K562 (cell line): Measurements from ENCODE around the gene BICC1. TPM values are rescaled to one million over a fixed set of nuclear protein-coding genes. Genes with fewer than 3 reads are reported as not detected.

ENCODE experiments used
- ATAC-seq: fragments of 200-7000 bp; cut with Tn5 transposase; 3 replicates; pipeline ENCODE4 v1.9.1; 2020; ENCODE audit warnings: moderate library complexity
- BruUV-seq: library from RNA; stranded (reverse); fragments of 400-500 nt; replicated peaks from 2 replicates; lab custom pipeline; 2021; lab: Mats Ljungman, UMichigan
- CTCF ChIA-PET: fragments of 300-600 bp; formaldehyde crosslinking; extraction: SDS; loops from one replicate; lab custom pipeline; 2021; ENCODE audit warnings: low intra/inter-chr PET ratio; lab: Yijun Ruan, JAX
- POLR2A ChIA-PET: fragments of 300-600, 350-650 bp; sonication (Branson Sonifier 250); formaldehyde crosslinking; extraction: SDS; loops from one replicate; lab custom pipeline; 2021; ENCODE audit warnings: antibody characterized with exemption, inconsistent platforms; lab: Yijun Ruan, JAX
- DNase-seq, 4 experiments: peaks; one replicate each; pipeline versions ENCODE4 v3.0.0 to v3.0.0-alpha.2; 2011 to 2018; ENCODE audit warnings: low spot score in 3 of 4, mixed read lengths in 3 of 4; ENCODE audit errors: extremely low read depth in 1 of 4
- FAIRE-seq: peaks from 2 replicates; lab custom pipeline; 2011; peaks lifted over from hg19 to GRCh38; lab: Jason Lieb, UNC
- H2AFZ ChIP-seq: 2 replicates; pipeline ENCODE4 v1.6.0; 2011; ENCODE audit warnings: low read depth, low read length, control low read depth, inconsistent platforms
- H3K27ac ChIP-seq: fragments of 200-600 bp; 3 replicates; pipeline ENCODE4 v1.8.0; 2011; ENCODE audit warnings: low read depth, mild to moderate bottlenecking, control low read depth, inconsistent platforms, low read length, moderate library complexity, mixed read lengths; ENCODE audit errors: extremely low read depth
- H3K27me3 ChIP-seq, 2 experiments: fragments of 300-600 bp in 1 of 2; 2 replicates in 1 of 2; 3 replicates in 1 of 2; pipeline versions ENCODE4 v1.6.0 to v1.8.0; 2011; ENCODE audit warnings: inconsistent platforms in 2 of 2, low read length in 2 of 2, mild to moderate bottlenecking in 1 of 2, mixed read lengths in 1 of 2, moderate library complexity in 1 of 2; ENCODE audit not compliant: control insufficient read depth in 2 of 2, insufficient read depth in 2 of 2
- H3K36me3 ChIP-seq: fragments of 300-600 bp; 3 replicates; pipeline ENCODE4 v1.8.0; 2011; ENCODE audit warnings: mild to moderate bottlenecking, low read length, inconsistent platforms; ENCODE audit not compliant: control insufficient read depth, insufficient read depth
- H3K4me1 ChIP-seq, 2 experiments: fragments of 200-600 bp in 1 of 2; replicated peaks in 1 of 2; 2 replicates in 1 of 2; 3 replicates in 1 of 2; pipeline versions ENCODE4 v1.5.1 to v1.8.0; 2011; ENCODE audit warnings: inconsistent platforms in 2 of 2, low read length in 2 of 2, mild to moderate bottlenecking in 1 of 2, mixed read lengths in 1 of 2, moderate library complexity in 1 of 2; ENCODE audit not compliant: control insufficient read depth in 2 of 2, insufficient read depth in 2 of 2
- H3K4me2 ChIP-seq: 2 replicates; pipeline ENCODE4 v1.6.1; 2011; ENCODE audit warnings: low read length, control low read depth, inconsistent platforms, mixed read lengths; ENCODE audit not compliant: insufficient read depth
- H3K4me3 ChIP-seq: fragments of 200-600 bp; sonication (generic), shearing (Covaris generic); 2 replicates; pipeline ENCODE4 v1.5.1; 2016; ENCODE audit warnings: control low read depth, inconsistent platforms
- H3K79me2 ChIP-seq: fragments of 200-600 bp; 3 replicates; pipeline ENCODE4 v1.8.0; 2011; ENCODE audit warnings: low read length, inconsistent platforms; ENCODE audit not compliant: control insufficient read depth, insufficient read depth
- H3K9ac ChIP-seq, 2 experiments: 2 replicates each; pipeline versions ENCODE4 v1.6.0 to v1.6.1; 2011; ENCODE audit warnings: low read depth in 2 of 2, low read length in 2 of 2, control low read depth in 1 of 2, inconsistent platforms in 1 of 2, mild to moderate bottlenecking in 1 of 2, mixed read lengths in 1 of 2; ENCODE audit not compliant: insufficient read depth in 1 of 2
- H3K9me1 ChIP-seq: one replicate; pipeline ENCODE4 v1.6.0; 2011; ENCODE audit warnings: inconsistent platforms, mild to moderate bottlenecking, low read length, moderate library complexity; ENCODE audit not compliant: control insufficient read depth, insufficient read depth
- H3K9me3 ChIP-seq: replicated peaks from 2 replicates; pipeline ENCODE4 v1.5.1; 2011; ENCODE audit warnings: low read depth, low read length, inconsistent platforms; ENCODE audit not compliant: control insufficient read depth, insufficient read depth
- H4K20me1 ChIP-seq: replicated peaks from 2 replicates; pipeline ENCODE4 v1.6.1; 2011; ENCODE audit warnings: low read length, inconsistent platforms, mixed read lengths; ENCODE audit not compliant: control insufficient read depth, insufficient read depth
- BACH1 ChIP-seq: fragments of 200-800 bp; sonication (Bioruptor generic); IDR thresholded peaks from 2 replicates; pipeline ENCODE4 v1.6.1; 2016; ENCODE audit warnings: missing genetic modification characterization, missing compliant biosample characterization
- CHCHD3 ChIP-seq: fragments of 250-450 bp; sonication (Bioruptor Pico); IDR thresholded peaks from 2 replicates; pipeline ENCODE4 v2.1.2; 2022; ENCODE audit warnings: mild to moderate bottlenecking
- GABPA ChIP-seq: fragments of 200-800 bp; sonication (Bioruptor generic); conservative IDR thresholded peaks from 2 replicates; pipeline ENCODE4 v1.6.1; 2016; ENCODE audit warnings: low read depth, missing genetic modification characterization, missing compliant biosample characterization
- GATAD2A ChIP-seq: fragments of 450-650 bp; IDR thresholded peaks from 2 replicates; pipeline ENCODE4 v1.6.1; 2017
- HDAC3 ChIP-seq: fragments of 450-650 bp; IDR thresholded peaks from 2 replicates; pipeline ENCODE4 v1.6.1; 2018; ENCODE audit warnings: borderline replicate concordance, mild to moderate bottlenecking, moderate library complexity; ENCODE audit not compliant: partially characterized antibody
- HEY1 ChIP-seq: fragments of 250-450 bp; sonication (Bioruptor Pico); IDR thresholded peaks from 2 replicates; pipeline ENCODE4 v1.5.0; 2020; ENCODE audit warnings: mild to moderate bottlenecking, moderate library complexity, borderline replicate concordance
- KDM2B ChIP-seq: fragments of 250-450 bp; sonication (Bioruptor Pico); IDR thresholded peaks from 2 replicates; pipeline ENCODE4 v1.8.0; 2021; ENCODE audit warnings: mild to moderate bottlenecking, moderate library complexity
- LCOR ChIP-seq: sonication (generic); formaldehyde crosslinking; IDR thresholded peaks from 2 replicates; pipeline ENCODE4 v1.8.0; 2022; ENCODE audit warnings: mild to moderate bottlenecking, missing genetic modification reagents
- POLR2H ChIP-seq: IDR thresholded peaks from 2 replicates; pipeline ENCODE4 v1.6.1; 2016; ENCODE audit warnings: missing genetic modification characterization, low read depth, mild to moderate bottlenecking, control low read depth, missing compliant biosample characterization, moderate library complexity
- RBM34 ChIP-seq: fragments of 200-400 bp; formaldehyde crosslinking; IDR thresholded peaks from 2 replicates; pipeline ENCODE4 v1.6.1; 2018; ENCODE audit warnings: low read length, borderline replicate concordance; ENCODE audit not compliant: insufficient read depth
- TOE1 ChIP-seq, 2 experiments: fragments of 450-650 bp in 1 of 2; sonication (generic) in 1 of 2; formaldehyde crosslinking in 1 of 2; IDR thresholded peaks; 2 replicates each; pipeline versions ENCODE4 v1.7.1 to v1.8.0; 2016 to 2022; ENCODE audit warnings: borderline replicate concordance in 2 of 2, mild to moderate bottlenecking in 2 of 2, antibody characterized with exemption in 1 of 2, inconsistent platforms in 1 of 2, low read depth in 1 of 2, missing genetic modification reagents in 1 of 2, moderate library complexity in 1 of 2
- ZBTB17 ChIP-seq: fragments of 450-650 bp; formaldehyde crosslinking; IDR thresholded peaks from 2 replicates; pipeline ENCODE4 v1.4.0; 2020; ENCODE audit warnings: mild to moderate bottlenecking
- ZNF311 ChIP-seq: fragments of 250-450 bp; sonication (Bioruptor Pico); IDR thresholded peaks from 2 replicates; pipeline ENCODE4 v1.4.0; 2020; ENCODE audit warnings: mild to moderate bottlenecking, moderate library complexity
- ZNF316 ChIP-seq: fragments of 450-650 bp; IDR thresholded peaks from 2 replicates; pipeline ENCODE4 v1.6.1; 2016
- ZNF584 ChIP-seq: fragments of 200-800 bp; sonication (Bioruptor generic); IDR thresholded peaks from 2 replicates; pipeline ENCODE4 v1.6.1; 2016; ENCODE audit warnings: low read depth, mild to moderate bottlenecking, missing genetic modification characterization, missing compliant biosample characterization
- ZNF75A ChIP-seq: fragments of 450-650 bp; formaldehyde crosslinking; IDR thresholded peaks from 2 replicates; pipeline ENCODE4 v1.4.0; 2020; ENCODE audit warnings: mild to moderate bottlenecking
- WGBS: fragments of 100-300 bp; shearing (Covaris generic); methylation state at CpG from one replicate; pipeline ENCODE4 v1.1.6; 2016; ENCODE audit warnings: low coverage, mixed read lengths; ENCODE audit not compliant: insufficient coverage; ENCODE audit errors: missing lambda C conversion rate; 5-methylcytosine and 5-hydroxymethylcytosine counted together
- in situ Hi-C: fragments of 300-500 bp; cut with MboI; formaldehyde crosslinking; loops from 4 replicates; pipeline ENCODE4 v1.15.0; 2018; ENCODE audit warnings: inconsistent platforms, mixed read lengths
- intact Hi-C: fragments of 100-400 bp; cut with micrococcal nuclease; formaldehyde crosslinking; loops from 2 replicates; pipeline ENCODE4 v1.14.2; 2022
- polyA plus RNA-seq, 8 experiments: library from polyadenylated mRNA; depleted of rRNA in 4 of 8; stranded (reverse) in 5 of 8; unstranded in 3 of 8; fragments of >200 nt; fragmentation: Nextera tagmentation in 2 of 8; fragmentation: Illumina TruSeq in 1 of 8; extraction: Ambion mirVana in 2 of 8; extraction: Trizol in 1 of 8; gene quantifications; 2 replicates each; pipeline versions ENCODE4 v1.2.1 to v1.2.3, GENCODE V29; 2011 to 2014; ENCODE audit warnings: inconsistent platforms in 1 of 8, missing spikeins in 1 of 8
- total RNA-seq, 7 experiments: library from RNA; depleted of rRNA in 6 of 7; stranded (reverse); fragments of >200 nt in 6 of 7; fragmentation: Illumina TruSeq in 2 of 7; extraction: Trizol in 2 of 7; gene quantifications; 2 replicates each; pipeline versions ENCODE4 v1.2.1 to v1.2.3, GENCODE V29; 2011 to 2021; ENCODE audit warnings: low replicate concordance in 1 of 7
- TF ChIP-seq, protein P1 (sequence below): IDR thresholded peaks from 2 replicates; pipeline ENCODE4 v1.6.1; 2012; ENCODE audit warnings: low read depth, low read length, improper control_type of control experiment, borderline replicate concordance
- TF ChIP-seq, protein P2 (sequence below): fragments of 250-450 bp; sonication (Bioruptor Pico); IDR thresholded peaks from 2 replicates; pipeline ENCODE4 v1.4.0; 2020

The BICC1 gene
- total and polyA plus RNA-seq, 9 of the 15 experiments (the other 6 are each of a cell fraction or from before 2014, with no cell fraction given): not detected

DNA sequence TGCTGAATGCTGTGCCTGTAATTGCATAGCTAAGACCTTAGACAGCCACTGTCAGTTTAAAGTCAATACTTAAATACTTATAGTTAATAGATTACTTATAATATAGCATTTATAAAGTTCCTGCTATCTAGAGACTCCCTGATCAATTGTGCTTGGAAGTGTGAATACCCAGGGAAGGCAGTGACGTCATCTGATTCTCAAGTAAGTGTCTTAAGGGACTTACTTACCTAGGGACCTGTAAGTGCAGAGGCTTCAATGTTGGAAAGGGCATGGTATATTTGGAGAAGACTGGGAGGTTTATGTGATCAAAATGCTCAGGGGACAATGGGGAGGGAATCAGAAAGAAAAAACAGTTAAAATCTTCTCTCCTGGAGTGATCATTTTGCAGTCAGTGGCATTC, 55.0 kb downstream of the BICC1 start (continued):
- TF ChIP-seq ZNF584 (CRISPR knock-in tag): no peak

DNA sequence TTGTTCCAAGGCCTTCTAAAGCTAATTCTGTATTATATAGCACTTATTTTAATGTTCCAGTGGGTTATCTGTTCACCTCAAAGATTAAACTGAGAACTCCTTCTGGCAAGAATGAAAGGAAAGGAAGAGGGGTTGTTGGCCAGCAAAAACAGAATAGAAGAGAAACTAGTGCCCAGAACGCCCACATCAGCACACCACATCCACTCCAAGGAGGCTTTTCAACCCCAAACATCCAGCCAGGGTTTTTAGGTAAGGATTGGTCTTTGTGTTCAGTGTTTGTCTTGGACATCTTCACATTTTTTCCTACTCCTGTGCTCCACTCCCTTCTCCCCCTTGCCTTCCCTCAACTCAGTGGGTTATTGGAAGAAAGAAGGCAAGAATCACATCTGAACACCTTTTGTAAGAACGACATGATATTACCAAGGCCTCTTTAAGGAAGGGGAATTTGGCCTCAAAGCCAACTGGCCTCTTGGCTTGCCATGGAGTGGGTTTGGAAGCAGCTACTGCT, 55.8 kb downstream of the BICC1 start:
- H3K4me2 ChIP-seq: no peak overlapping the region
- 0% methylated on average over 2 of the region's 2 CpGs for whole genome bisulfite sequencing
- TF ChIP-seq RBM34 (no peak), POLR2H (tag) (no peak), BACH1 (tag) (no peak), HDAC3 (no peak), LCOR (CRISPR knock-in tag) (no peak), ZNF316 (no peak), GATAD2A (no peak), TOE1 (IDR thresholded peaks at IDR 0.05; ENCODE audit: borderline replicate concordance) (no peak), TOE1 (CRISPR knock-in tag; IDR thresholded peaks at IDR 0.05; ENCODE audit: borderline replicate concordance, low read depth) (no peak), KDM2B (CRISPR knock-in tag) (no peak), ZBTB17 (CRISPR knock-in tag) (no peak), CHCHD3 (no peak), HEY1 (CRISPR knock-in tag) (no peak), ZNF75A (no peak), ZNF311 (CRISPR knock-in tag) (no peak), GABPA (tag) (no peak)
- TF ChIP-seq, protein P1, sequence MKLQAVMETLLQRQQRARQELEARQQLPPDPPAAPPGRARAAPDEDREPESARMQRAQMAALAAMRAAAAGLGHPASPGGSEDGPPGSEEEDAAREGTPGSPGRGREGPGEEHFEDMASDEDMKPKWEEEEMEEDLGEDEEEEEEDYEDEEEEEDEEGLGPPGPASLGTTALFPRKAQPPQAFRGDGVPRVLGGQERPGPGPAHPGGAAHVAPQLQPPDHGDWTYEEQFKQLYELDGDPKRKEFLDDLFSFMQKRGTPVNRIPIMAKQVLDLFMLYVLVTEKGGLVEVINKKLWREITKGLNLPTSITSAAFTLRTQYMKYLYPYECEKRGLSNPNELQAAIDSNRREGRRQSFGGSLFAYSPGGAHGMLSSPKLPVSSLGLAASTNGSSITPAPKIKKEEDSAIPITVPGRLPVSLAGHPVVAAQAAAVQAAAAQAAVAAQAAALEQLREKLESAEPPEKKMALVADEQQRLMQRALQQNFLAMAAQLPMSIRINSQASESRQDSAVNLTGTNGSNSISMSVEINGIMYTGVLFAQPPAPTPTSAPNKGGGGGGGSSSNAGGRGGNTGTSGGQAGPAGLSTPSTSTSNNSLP: no peak
- TF ChIP-seq, protein P2, sequence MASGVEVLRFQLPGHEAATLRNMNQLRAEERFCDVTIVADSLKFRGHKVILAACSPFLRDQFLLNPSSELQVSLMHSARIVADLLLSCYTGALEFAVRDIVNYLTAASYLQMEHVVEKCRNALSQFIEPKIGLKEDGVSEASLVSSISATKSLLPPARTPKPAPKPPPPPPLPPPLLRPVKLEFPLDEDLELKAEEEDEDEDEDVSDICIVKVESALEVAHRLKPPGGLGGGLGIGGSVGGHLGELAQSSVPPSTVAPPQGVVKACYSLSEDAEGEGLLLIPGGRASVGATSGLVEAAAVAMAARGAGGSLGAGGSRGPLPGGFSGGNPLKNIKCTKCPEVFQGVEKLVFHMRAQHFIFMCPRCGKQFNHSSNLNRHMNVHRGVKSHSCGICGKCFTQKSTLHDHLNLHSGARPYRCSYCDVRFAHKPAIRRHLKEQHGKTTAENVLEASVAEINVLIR (CRISPR knock-in tag): no peak
- no peak for ATAC-seq
- H3K4me1 ChIP-seq: no peaks in the 10 kb centered on the region
- in situ Hi-C loops: no loop called here
- H3K9me1 ChIP-seq: no peaks in the 10 kb centered on the region
- no peak overlapping the region for H3K27ac ChIP-seq
- no peak overlapping the region for H3K9ac ChIP-seq
- H4K20me1 ChIP-seq: no peaks in the 10 kb centered on the region
- no peak for FAIRE-seq
- no peak overlapping the region for H3K4me3 ChIP-seq
- H3K79me2 ChIP-seq: no peaks in the 10 kb centered on the region
- POLR2A ChIA-PET: no interaction called here
- H3K27me3 ChIP-seq: no peaks in the 10 kb centered on the region
- DNase-seq: no peak
- H2AFZ ChIP-seq: no peak overlapping the region
- BruUV-seq: no TSS peak
- CTCF ChIA-PET: no interaction called here
- H3K36me3 ChIP-seq: no peaks in the 10 kb centered on the region
- intact Hi-C loops: no loop called here
- no peaks in the 10 kb centered on the region for H3K9me3 ChIP-seq
